Astrocyte (in vitro differentiated cells and primary cell): ENCODE data around the gene KIRREL3. TPM values are rescaled to one million over a fixed set of nuclear protein-coding genes. Genes with fewer than 3 reads are reported as not detected.

ENCODE experiments used
- DNase-seq: peaks from one replicate; pipeline ENCODE4 v3.0.0-alpha.2; 2010; ENCODE audit warnings: low read depth
- FAIRE-seq: peaks from 2 replicates; lab custom pipeline; 2011; peaks lifted over from hg19 to GRCh38; lab: Jason Lieb, UNC
- H2AFZ ChIP-seq: 2 replicates; pipeline ENCODE4 v1.6.0; 2012; ENCODE audit warnings: low read depth, low read length, inconsistent platforms
- H3K27ac ChIP-seq: 2 replicates; pipeline ENCODE4 v1.5.1; 2011; ENCODE audit warnings: low read depth, low read length, inconsistent platforms
- H3K27me3 ChIP-seq: 2 replicates; pipeline ENCODE4 v1.6.0; 2011; ENCODE audit warnings: low read length, inconsistent platforms; ENCODE audit not compliant: insufficient read depth
- H3K36me3 ChIP-seq: 2 replicates; pipeline ENCODE4 v1.5.1; 2011; ENCODE audit warnings: low read length, inconsistent platforms; ENCODE audit not compliant: insufficient read depth
- H3K4me1 ChIP-seq: 2 replicates; pipeline ENCODE4 v1.5.1; 2011; ENCODE audit warnings: low read length, inconsistent platforms; ENCODE audit not compliant: insufficient read depth
- H3K4me2 ChIP-seq: 2 replicates; pipeline ENCODE4 v1.6.0; 2012; ENCODE audit warnings: low read length, inconsistent platforms
- H3K4me3 ChIP-seq: 2 replicates; pipeline ENCODE4 v1.5.1; 2011; ENCODE audit warnings: low read depth, mild to moderate bottlenecking, low read length, inconsistent platforms; ENCODE audit not compliant: insufficient read depth
- H3K79me2 ChIP-seq: 2 replicates; pipeline ENCODE4 v1.6.0; 2012; ENCODE audit warnings: mild to moderate bottlenecking, low read length, inconsistent platforms; ENCODE audit not compliant: insufficient read depth
- H3K9ac ChIP-seq: 2 replicates; pipeline ENCODE4 v1.6.0; 2012; ENCODE audit warnings: mild to moderate bottlenecking, low read length, inconsistent platforms
- H3K9me3 ChIP-seq: 2 replicates; pipeline ENCODE4 v1.5.1; 2012; ENCODE audit warnings: low read depth, mild to moderate bottlenecking, low read length, inconsistent platforms; ENCODE audit not compliant: insufficient read depth
- H4K20me1 ChIP-seq: 2 replicates; pipeline ENCODE4 v1.6.0; 2012; ENCODE audit warnings: low read length, inconsistent platforms; ENCODE audit not compliant: insufficient read depth
- H3K27ac Mint-ChIP-seq: one replicate; pipeline ENCODE4 v1.8.0; 2021; ENCODE audit warnings: mild to moderate bottlenecking, mixed read lengths; ENCODE audit not compliant: unreplicated experiment
- H3K27me3 Mint-ChIP-seq: one replicate; pipeline ENCODE4 v1.8.0; 2021; ENCODE audit warnings: low read depth, mixed read lengths; ENCODE audit not compliant: unreplicated experiment
- H3K36me3 Mint-ChIP-seq: one replicate; pipeline ENCODE4 v1.8.0; 2021; ENCODE audit warnings: low read depth, mixed read lengths; ENCODE audit not compliant: unreplicated experiment
- H3K4me1 Mint-ChIP-seq: one replicate; pipeline ENCODE4 v1.8.0; 2021; ENCODE audit warnings: low read depth, mixed read lengths; ENCODE audit not compliant: unreplicated experiment
- H3K4me3 Mint-ChIP-seq: one replicate; pipeline ENCODE4 v1.8.0; 2021; ENCODE audit warnings: mild to moderate bottlenecking, moderate library complexity, mixed read lengths; ENCODE audit not compliant: unreplicated experiment
- H3K9me3 Mint-ChIP-seq: one replicate; pipeline ENCODE4 v1.8.0; 2021; ENCODE audit warnings: mild to moderate bottlenecking, mixed read lengths; ENCODE audit not compliant: unreplicated experiment
- CTCF ChIP-seq: IDR thresholded peaks from 2 replicates; pipeline ENCODE4 v1.5.1; 2011; ENCODE audit warnings: low read depth, mild to moderate bottlenecking, inconsistent platforms, low read length, moderate library complexity; ENCODE audit not compliant: insufficient read depth
- EZH2 ChIP-seq: IDR thresholded peaks from 2 replicates; pipeline ENCODE4 v1.6.1; 2012; ENCODE audit warnings: mild to moderate bottlenecking, low read length, inconsistent platforms; ENCODE audit not compliant: insufficient read depth
- total RNA-seq: library from RNA; stranded (reverse); gene quantifications from 2 replicates; pipeline ENCODE4 v1.2.1, GENCODE V29; 2021

Gene KIRREL3
- total RNA-seq, 1 donor from 2014 or later: 0.91 TPM

DNA sequence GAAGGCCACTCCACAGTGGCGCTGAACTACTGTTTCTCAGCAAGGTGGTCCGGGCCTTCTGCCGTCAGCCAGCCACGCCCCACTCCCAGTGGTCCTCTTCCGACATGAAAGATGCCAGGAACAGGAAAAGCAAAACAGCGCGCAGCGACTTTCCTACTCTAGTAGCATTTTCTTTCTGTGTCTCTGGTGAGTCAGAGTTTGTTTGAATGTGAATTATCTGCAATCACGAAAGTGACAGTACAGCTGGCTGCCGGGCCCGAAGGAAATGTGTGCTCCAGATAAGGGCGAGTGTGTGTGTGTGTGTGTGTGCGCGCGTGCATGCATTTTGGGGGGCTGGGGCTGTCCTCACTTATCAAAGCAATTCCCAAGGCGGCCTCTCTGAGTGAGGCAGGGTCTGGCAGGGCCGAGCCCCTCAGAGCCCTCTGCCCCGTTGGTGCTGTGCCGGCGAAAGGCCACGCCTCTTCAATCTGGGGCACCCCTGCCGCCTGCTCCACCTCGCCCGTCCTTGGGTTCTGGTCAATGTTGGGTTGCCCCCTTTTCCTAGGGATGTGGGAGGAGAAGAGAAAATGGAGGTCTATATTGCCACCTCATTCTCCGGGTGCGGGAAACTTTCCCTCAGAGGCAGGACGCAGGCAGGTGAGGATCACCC, 288.5 kb downstream of the KIRREL3 start:
- no peak for DNase-seq
- TF ChIP-seq CTCF (no peak), EZH2 (no peak)
- Mint-ChIP-seq H3K27ac (no peak overlapping the region), H3K4me1 (no peaks in the 10 kb centered on the region), H3K27me3 (peaks cover 51% of the 10 kb centered on the region), H3K9me3 (no peaks in the 10 kb centered on the region), H3K36me3 (no peaks in the 10 kb centered on the region), H3K4me3 (no peak overlapping the region)
- Histone ChIP-seq H3K36me3 (no peaks in the 10 kb centered on the region), H3K4me1 (no peaks in the 10 kb centered on the region), H2AFZ (no peak overlapping the region), H3K27me3 (no peaks in the 10 kb centered on the region), H3K9me3 (no peaks in the 10 kb centered on the region), H3K4me3 (no peak overlapping the region), H4K20me1 (no peaks in the 10 kb centered on the region), H3K27ac (no peak overlapping the region), H3K79me2 (no peaks in the 10 kb centered on the region), H3K4me2 (no peak overlapping the region), H3K9ac (no peak overlapping the region)
- FAIRE-seq: no peak

DNA sequence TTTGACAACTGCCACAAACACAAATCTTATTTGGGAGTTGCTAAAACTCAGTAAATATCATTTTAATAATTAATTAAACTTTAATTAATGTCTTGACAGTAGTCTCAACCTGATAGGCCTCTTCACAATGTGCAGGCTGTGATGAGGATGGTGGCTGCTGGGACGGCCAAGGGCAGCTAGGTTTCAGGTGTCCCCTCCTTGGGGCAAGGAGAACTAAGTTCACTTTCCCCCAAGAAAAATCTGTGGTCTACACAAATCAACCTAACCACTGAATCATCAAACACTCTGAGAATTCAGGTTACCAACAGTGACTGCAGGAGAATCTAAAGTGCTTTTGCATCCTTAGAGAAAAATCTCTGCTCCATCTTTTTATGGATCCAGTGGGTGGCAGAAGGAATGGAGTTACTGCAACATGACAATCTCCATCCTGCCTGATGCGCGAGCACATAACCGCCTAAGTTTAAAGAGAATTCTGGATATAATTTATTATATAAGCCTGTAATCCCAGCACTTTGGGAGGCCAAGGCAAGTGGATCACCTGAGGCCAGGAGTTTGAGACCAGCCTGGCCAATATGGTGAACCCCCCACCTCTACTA, 289.7 kb downstream of the KIRREL3 start:
- H3K9ac ChIP-seq: no peak overlapping the region
- Mint-ChIP-seq H3K4me1 (no peaks in the 10 kb centered on the region), H3K27ac (no peak overlapping the region), H3K27me3 (peaks cover 48% of the 10 kb centered on the region), H3K9me3 (no peaks in the 10 kb centered on the region), H3K36me3 (no peaks in the 10 kb centered on the region), H3K4me3 (no peak overlapping the region)
- H2AFZ ChIP-seq: no peak overlapping the region
- FAIRE-seq (no peak), DNase-seq (no peak)
- no peaks in the 10 kb centered on the region for H3K27me3 ChIP-seq
- no peak overlapping the region for H3K4me3 ChIP-seq
- H3K4me1 ChIP-seq: no peaks in the 10 kb centered on the region
- no peaks in the 10 kb centered on the region for H3K9me3 ChIP-seq
- no peaks in the 10 kb centered on the region for H4K20me1 ChIP-seq
- no peaks in the 10 kb centered on the region for H3K36me3 ChIP-seq
- H3K4me2 ChIP-seq: no peak overlapping the region
- no peak overlapping the region for H3K27ac ChIP-seq
- no peaks in the 10 kb centered on the region for H3K79me2 ChIP-seq
- TF ChIP-seq EZH2: no peak

GRCh38 chr11:126707498-126707897, 293.1 kb downstream of the KIRREL3 start:
- H3K4me1 Mint-ChIP-seq: peaks cover 5% of the 10 kb centered on the region
- no peak overlapping the region for H3K4me3 ChIP-seq
- no peak overlapping the region for H3K4me2 ChIP-seq
- H3K79me2 ChIP-seq: no peaks in the 10 kb centered on the region
- TF ChIP-seq CTCF (no peak), EZH2 (no peak)
- H3K36me3 Mint-ChIP-seq: no peaks in the 10 kb centered on the region
- no peaks in the 10 kb centered on the region for H4K20me1 ChIP-seq
- no peak overlapping the region for H3K27ac ChIP-seq
- H3K4me1 ChIP-seq: no peaks in the 10 kb centered on the region
- H3K9me3 Mint-ChIP-seq: no peaks in the 10 kb centered on the region
- no peak overlapping the region for H3K9ac ChIP-seq
- FAIRE-seq (no peak), DNase-seq (no peak)
- no peak overlapping the region for H3K4me3 Mint-ChIP-seq
- no peak overlapping the region for H2AFZ ChIP-seq
- peaks cover 22% of the 10 kb centered on the region for H3K27me3 Mint-ChIP-seq
- H3K27me3 ChIP-seq: no peaks in the 10 kb centered on the region
- no peaks in the 10 kb centered on the region for H3K36me3 ChIP-seq
- H3K27ac Mint-ChIP-seq: no peak overlapping the region
- H3K9me3 ChIP-seq: no peaks in the 10 kb centered on the region
